NCI-H2107 treated with DMSO at 0.1 percent for 48 hours (cell line): ENCODE results near the gene TMEM269.

ENCODE experiments used
- DNase-seq: peaks from one replicate; lab custom pipeline; 2025; ENCODE audit not compliant: unreplicated experiment; lab: John Stamatoyannopoulos, UW

The TMEM269 gene

GRCh38 chr1:42820813-42821212 is 36.0 kb downstream of the TMEM269 start:
- DNase-seq = no peak

DNA sequence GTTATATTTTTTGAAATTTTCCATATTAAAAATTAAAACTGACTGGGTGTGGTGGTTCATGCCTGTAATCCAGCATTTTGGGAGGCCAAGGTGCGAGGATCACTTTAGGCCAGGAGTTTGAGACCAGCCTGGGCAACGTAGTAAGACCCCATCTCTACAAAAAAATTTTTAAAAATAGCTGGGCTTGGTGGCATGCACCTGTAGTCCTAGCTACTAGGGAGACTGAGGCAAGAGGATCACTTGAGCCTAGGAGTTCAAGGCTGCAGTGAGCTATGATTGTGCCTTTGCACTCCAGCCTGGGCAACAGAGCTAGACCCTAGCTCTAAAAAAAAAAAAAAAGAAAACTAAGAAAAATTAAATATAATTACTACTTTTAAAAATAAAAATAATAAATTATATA is 36.9 kb downstream of the TMEM269 start:
- DNase-seq = no peak

DNA sequence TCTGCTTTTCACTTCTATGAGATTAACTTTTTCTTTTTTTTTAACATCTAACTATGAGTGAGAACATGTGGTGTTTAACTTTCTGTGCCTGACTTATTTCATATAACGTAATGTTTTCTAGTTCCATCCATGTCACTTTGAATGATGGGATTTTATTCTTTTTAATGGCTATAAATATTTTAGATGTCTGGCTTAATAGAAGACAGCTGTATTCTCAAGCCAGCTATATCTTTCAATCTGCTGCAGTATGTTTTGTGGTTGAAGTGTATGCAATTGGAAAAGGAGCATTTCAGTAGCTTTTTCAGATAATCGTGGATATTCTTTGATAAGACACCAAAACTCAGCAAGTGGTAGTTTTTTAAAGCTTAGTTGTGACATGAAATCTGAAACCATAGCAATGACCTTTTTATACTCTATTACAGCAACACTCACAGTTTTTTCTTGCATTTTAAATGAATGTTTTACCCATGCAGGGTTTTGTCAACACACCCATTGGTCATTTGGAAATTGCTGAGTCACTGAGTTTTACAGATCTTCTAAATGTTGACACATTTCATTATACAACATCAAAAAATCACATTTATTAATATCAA is 38.1 kb downstream of the TMEM269 start:
- DNase-seq = peak; percentile 50

DNA sequence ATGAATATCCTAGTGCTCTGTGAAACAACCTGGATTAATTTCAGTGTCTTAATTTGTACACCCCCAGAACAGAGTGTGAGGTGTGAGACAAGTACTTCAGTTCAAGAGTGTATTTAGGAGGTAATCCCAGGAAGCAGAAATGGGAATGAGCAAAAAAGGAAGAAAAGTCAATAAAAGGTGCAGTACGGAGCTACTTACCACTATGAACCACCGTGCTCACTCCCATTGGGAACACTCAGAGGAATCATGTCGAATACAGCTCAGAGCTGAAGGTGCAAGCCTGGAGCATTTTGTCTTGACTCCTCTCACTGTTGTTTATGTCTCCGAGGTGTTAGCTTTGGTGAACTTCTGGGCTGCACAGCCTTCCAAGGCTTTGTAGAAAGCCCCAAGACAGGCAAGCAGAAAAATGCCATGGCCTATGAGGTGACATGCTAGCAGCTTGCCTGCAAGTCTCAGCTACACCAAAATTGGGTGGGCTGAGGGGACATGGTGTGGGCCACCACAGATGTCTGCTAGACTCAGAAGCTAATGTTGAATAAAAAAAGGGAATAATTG is 39.8 kb downstream of the TMEM269 start:
- DNase-seq = no peak

- no peak for DNase-seq
Observed at GRCh38 chr1:42825036-42825851, 40.5 kb downstream of the TMEM269 start.

DNA sequence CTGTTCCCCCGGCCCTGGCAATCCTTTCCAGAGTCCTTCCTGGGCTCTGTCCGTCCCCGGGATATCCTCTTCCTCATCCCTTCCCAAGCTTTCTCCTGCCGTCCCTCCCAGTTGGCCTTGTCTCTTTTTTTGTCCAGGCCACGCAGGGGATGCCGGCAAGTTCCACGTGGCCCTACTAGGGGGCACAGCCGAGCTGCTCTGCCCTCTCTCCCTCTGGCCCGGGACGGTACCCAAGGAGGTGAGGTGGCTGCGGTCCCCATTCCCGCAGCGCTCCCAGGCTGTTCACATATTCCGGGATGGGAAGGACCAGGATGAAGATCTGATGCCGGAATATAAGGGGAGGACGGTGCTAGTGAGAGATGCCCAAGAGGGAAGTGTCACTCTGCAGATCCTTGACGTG is 45.8 kb downstream of the TMEM269 start:
- no peak for DNase-seq

DNA sequence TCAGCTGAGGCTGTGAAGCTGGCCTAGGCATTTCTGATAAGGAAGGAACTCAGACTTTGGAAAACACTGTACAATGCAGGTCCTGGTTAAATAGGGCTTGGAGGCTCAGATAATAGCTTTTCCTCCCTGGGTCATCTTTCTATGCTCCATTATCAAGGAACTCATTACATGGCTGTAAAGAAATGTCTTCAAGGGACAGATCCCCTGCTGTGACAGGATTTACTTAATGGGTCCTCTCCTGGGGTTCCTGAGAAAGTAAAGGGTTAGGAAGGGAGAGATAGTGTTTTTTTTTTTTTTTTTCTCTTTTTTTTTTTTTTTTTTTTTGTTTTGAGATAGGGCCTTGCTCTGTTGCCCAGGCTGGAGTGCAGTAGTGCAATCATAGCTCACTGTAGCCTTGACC is 46.5 kb downstream of the TMEM269 start:
- no peak for DNase-seq

DNA sequence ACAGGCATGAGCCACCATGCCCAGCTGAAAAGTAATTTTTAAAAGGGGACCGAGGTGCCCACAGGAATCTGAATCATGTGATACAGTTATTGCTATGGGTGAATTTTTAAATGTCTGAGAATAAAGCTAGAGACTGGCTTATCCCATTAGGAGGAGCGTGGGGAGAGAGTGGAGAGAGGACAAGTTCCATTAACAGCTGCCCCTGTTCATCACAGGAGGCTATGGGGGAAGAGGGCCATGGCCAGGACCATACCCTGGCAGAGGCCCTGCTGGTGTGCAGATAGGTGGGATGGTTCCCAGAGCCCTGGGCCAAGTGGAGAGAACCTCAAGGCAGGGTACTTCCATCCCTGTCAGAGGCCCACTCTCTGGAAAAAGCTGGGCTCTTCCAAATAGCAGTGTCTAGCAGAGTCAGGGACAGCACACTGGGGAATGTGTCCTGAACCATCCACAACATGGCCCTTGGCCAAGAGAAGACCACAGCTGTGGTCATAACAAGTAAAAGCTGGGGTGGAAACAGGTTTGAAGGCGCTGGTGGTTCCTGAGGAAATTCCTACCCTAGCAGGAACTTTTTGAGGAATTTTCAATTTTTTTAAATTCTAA is 48.0 kb downstream of the TMEM269 start:
- DNase-seq = no peak

GRCh38 chr1:42833981-42834380 is 49.2 kb downstream of the TMEM269 start:
- DNase-seq = no peak

DNA sequence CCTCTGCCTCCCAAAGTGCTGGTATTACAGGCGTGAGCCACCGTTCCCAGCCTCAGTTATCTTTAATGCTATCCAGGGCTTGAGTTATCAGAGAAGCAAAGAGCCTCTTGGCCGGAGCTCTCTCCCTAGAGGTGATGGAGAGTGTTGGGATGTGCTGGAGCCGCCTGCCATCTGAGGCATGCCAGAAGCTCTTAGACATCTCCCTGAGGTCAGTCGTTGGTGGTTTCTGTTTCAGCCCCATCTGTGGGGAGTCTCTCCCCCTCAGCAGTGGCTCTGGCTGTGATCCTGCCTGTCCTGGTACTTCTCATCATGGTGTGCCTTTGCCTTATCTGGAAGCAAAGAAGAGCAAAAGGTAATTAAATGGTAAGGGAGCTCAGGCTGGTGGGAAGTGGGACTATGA is 50.0 kb downstream of the TMEM269 start:
- DNase-seq = no peak

DNA sequence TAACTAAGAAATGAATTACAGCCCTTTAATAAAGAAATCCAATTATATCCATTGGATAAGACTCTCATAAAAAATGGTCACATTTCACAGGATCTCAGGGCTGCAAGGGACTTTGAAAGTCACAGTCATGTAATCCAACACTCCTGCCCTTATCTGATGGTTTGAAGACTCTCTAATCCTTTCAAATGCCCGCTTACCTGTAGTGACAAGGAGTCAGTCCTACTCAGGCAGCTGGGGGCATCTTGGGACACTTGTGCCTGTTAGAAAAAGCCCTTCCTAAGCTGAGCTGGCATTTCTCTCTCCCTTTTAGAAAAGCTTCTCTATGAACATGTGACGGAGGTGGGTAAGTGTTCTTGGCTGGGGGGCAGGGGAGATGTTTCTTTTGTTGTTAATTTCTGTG is 50.6 kb downstream of the TMEM269 start:
- DNase-seq = no peak

DNA sequence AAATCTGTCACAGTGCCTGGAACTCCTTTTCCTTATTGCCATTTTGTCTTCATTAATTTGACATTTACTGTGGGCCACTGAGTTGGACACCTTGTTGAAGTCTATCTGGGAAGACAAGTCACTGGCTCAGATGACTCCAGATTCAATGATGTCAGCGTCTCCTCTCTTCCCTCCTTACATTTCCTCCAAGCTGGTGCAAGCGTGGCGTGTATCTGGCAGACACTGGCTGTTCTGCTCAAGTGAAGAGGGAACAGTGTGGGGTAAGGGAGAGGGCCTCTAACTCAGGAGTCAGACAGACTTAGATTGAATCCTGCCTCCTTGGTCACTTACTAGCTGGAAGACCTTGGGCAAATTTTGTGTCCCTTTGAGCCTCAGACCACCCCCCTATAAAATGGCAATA is 52.9 kb downstream of the TMEM269 start:
- no peak for DNase-seq

DNA sequence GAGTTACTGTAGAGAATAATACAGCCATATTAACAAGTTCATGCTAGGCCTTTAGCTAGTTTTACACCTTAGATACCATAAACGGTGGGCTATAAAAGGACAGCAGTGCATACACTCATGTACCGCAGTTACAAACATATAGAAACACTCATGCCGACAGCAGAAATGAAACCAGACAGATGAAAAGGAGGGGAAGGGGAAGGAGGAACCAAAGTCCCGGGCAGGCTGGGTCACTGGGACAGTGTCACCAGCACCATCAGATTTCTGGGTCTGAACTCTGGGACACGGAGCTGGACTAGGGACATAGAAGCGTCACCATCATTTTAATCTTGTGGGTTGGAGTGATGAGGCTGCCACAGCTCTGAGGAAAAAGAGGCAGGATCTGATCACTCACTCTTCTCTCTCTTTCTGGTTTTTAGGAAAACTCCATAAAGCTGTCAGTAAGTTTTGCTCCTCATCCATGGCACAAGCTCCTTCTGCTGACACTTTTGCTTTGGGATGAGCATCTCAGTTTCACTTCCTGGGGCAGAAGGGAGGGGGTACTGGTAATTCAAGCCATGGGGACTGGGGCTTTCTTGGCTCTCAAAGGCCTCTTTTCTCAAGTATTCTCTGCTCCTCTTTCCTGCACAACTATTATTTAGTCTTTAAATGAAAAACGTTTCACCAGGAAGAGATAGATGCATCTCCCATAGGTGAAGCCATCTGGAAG is 53.8 kb downstream of the TMEM269 start:
- DNase-seq = no peak

- DNase-seq = no peak
Observed at GRCh38 chr1:42841010-42841409, 56.2 kb downstream of the TMEM269 start.

DNA sequence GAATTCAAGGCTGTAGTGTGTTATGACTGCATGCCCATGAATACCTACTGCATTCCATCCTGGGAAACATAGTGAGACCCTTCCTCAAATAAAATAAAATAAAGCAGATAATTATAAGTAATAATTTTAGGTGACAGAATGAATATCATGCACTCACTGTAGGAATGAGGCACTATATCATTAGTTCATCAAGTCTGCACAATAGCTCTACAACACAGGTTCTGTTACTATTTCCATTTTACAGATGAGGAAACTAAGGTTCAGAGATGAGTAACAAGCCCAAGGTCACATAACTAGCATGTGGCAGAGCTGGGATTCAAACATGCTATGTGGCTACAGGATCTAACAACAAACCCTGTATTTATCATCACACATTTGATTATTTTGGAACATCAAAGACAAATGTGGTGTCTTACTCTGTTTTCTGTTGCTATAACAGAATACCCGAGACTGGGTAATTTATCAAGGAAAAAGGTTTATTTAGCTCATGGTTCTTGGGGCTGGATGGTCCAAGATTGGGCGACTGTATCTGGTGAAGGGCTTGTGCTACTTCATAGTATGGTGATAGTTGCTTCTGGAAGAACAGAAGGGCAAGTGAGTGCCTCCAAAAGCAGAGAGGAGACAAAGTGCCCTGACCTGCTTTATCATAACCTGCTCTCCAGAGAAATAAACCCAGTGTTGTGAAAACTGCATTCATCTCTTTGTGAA is 56.8 kb downstream of the TMEM269 start:
- no peak for DNase-seq

- DNase-seq = no peak
Observed at GRCh38 chr1:42844592-42845140, 59.9 kb downstream of the TMEM269 start.

GRCh38 chr1:42845193-42845592 is 60.4 kb downstream of the TMEM269 start:
- DNase-seq = no peak

DNA sequence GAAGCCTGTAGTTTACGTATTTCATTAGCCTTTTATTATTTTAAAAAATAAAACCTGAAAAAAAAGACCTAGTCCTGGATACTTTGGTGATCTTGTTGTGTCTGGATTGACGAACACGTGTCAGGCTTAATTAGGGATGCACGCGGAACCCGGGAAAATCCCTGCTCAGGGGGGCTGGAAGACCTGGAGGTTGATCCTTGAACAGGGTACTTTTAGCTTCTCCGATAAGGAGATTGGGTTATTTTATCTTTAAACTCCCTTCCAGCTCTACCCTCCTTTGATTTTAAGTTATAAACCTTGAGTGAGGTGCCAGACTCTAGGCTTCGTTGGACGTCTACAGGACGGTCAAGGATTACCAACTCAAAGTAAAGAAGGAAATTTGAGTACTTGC is 61.1 kb downstream of the TMEM269 start:
- DNase-seq = no peak

- DNase-seq = peak; percentile 97
Observed at GRCh38 chr1:42846257-42847110, 61.7 kb downstream of the TMEM269 start, which contains the start of gene ZNF691. Gene ZNF691, plus strand, starts transcription at chr1:42846613. Its CDS starts 3,046 bp downstream, at chr1:42849659.
